ENCODE results near the gene CD63.

DNA sequence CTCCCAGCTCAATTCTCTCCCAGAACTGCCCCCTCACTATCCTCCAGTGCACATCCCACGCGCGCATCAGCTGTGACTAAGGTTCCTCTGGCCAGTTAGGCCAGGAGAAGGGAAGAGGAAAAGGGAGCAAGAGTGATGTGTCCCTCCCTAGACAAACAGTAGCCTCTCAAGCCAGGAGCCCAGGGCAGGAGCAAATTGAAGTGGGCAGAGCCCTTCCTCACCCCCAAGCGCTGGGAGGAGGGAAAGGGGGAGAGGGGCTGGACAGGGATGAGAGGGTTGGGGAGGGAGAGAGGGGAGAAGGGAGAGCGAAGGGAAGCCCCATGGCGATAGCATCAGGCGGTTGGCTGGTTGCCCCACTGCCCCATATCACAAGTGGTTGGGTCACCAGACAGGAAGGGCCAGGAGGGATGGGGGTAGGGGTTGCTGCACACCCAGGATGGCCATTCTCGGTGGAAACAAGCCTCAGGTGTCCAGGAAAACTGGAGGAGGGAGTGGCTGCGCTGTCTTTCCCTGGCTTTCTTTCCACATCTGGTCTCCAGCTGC, 1.1 kb downstream of the CD63 start:
- TF ChIP-seq, protein P1, sequence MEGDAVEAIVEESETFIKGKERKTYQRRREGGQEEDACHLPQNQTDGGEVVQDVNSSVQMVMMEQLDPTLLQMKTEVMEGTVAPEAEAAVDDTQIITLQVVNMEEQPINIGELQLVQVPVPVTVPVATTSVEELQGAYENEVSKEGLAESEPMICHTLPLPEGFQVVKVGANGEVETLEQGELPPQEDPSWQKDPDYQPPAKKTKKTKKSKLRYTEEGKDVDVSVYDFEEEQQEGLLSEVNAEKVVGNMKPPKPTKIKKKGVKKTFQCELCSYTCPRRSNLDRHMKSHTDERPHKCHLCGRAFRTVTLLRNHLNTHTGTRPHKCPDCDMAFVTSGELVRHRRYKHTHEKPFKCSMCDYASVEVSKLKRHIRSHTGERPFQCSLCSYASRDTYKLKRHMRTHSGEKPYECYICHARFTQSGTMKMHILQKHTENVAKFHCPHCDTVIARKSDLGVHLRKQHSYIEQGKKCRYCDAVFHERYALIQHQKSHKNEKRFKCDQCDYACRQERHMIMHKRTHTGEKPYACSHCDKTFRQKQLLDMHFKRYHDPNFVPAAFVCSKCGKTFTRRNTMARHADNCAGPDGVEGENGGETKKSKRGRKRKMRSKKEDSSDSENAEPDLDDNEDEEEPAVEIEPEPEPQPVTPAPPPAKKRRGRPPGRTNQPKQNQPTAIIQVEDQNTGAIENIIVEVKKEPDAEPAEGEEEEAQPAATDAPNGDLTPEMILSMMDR (IDR thresholded peaks at IDR 0.05): no peak
- no peak for TF ChIP-seq POLR2A (IDR thresholded peaks at IDR 0.05)

All from thyroid gland (tissue), 4 donors.